DND-41 (cell line): ENCODE results near the gene SHC4.

ENCODE experiments used
- ATAC-seq: fragments of 200-7000 bp; cut with Tn5 transposase; 3 replicates; pipeline ENCODE4 v1.9.1; 2021; ENCODE audit warnings: low read depth; ENCODE audit not compliant: insufficient read depth
- DNase-seq: peaks from one replicate; pipeline ENCODE4 v3.0.0-alpha.2; 2020
- H2AFZ ChIP-seq: 2 replicates; pipeline ENCODE4 v1.6.0; 2012; ENCODE audit warnings: low read depth, low read length
- H3K27ac ChIP-seq: 2 replicates; pipeline ENCODE4 v1.5.1; 2012; ENCODE audit warnings: low read length, inconsistent platforms
- H3K27me3 ChIP-seq: fragments of 200-600 bp; sonication (generic); 2 replicates; pipeline ENCODE4 v1.6.0; 2012; ENCODE audit warnings: low read length, mild to moderate bottlenecking, inconsistent platforms; ENCODE audit not compliant: insufficient read depth, poor library complexity
- H3K36me3 ChIP-seq: 2 replicates; pipeline ENCODE4 v1.5.1; 2012; ENCODE audit warnings: low read length, inconsistent platforms; ENCODE audit not compliant: insufficient read depth
- H3K4me1 ChIP-seq: 2 replicates; pipeline ENCODE4 v1.5.1; 2012; ENCODE audit warnings: mild to moderate bottlenecking, low read length; ENCODE audit not compliant: insufficient read depth
- H3K4me2 ChIP-seq: 2 replicates; pipeline ENCODE4 v1.6.0; 2012; ENCODE audit warnings: mild to moderate bottlenecking, moderate library complexity, low read length, inconsistent platforms; ENCODE audit not compliant: insufficient read depth
- H3K4me3 ChIP-seq, 2 experiments: fragments of 200-600 bp in 1 of 2; shearing (Covaris generic) in 1 of 2; 2 replicates each; pipeline ENCODE4 v1.5.1; 2012 to 2016; ENCODE audit warnings: inconsistent platforms in 2 of 2, low read length in 2 of 2, mild to moderate bottlenecking in 2 of 2, low read depth in 1 of 2, moderate library complexity in 1 of 2
- H3K79me2 ChIP-seq: 2 replicates; pipeline ENCODE4 v1.6.0; 2012; ENCODE audit warnings: low read length, inconsistent platforms; ENCODE audit not compliant: insufficient read depth
- H3K9ac ChIP-seq: 2 replicates; pipeline ENCODE4 v1.6.0; 2012; ENCODE audit warnings: low read depth, mild to moderate bottlenecking, inconsistent platforms, low read length, moderate library complexity
- H3K9me3 ChIP-seq: 2 replicates; pipeline ENCODE4 v1.5.1; 2012; ENCODE audit warnings: low read length, moderate library complexity, mild to moderate bottlenecking, inconsistent platforms; ENCODE audit not compliant: insufficient read depth, severe bottlenecking
- H4K20me1 ChIP-seq: 2 replicates; pipeline ENCODE4 v1.6.0; 2012; ENCODE audit warnings: low read length; ENCODE audit not compliant: insufficient read depth
- CTCF ChIP-seq: IDR thresholded peaks from 2 replicates; pipeline ENCODE4 v1.5.1; 2012; ENCODE audit warnings: borderline replicate concordance, low read length, moderate library complexity, mild to moderate bottlenecking; ENCODE audit not compliant: poor library complexity, severe bottlenecking; ENCODE audit errors: extremely low read depth
- EZH2 ChIP-seq: IDR thresholded peaks from 3 replicates; pipeline ENCODE4 v1.6.1; 2012; ENCODE audit warnings: borderline replicate concordance, low read depth, mild to moderate bottlenecking, moderate library complexity, low read length, inconsistent platforms; ENCODE audit not compliant: severe bottlenecking

The SHC4 gene

GRCh38 chr15:48936666-48937065 lies 27.1 kb downstream of the SHC4 start:
- no peak for ATAC-seq
- Histone ChIP-seq H3K27me3 (no peaks in the 10 kb centered on the region), H3K9ac (no peak overlapping the region), H2AFZ (no peak overlapping the region), H3K4me1 (no peaks in the 10 kb centered on the region), H3K9me3 (no peaks in the 10 kb centered on the region), H4K20me1 (no peaks in the 10 kb centered on the region), H3K36me3 (no peaks in the 10 kb centered on the region), H3K4me3 (no peak overlapping the region), H3K79me2 (no peaks in the 10 kb centered on the region), H3K27ac (no peak overlapping the region), H3K4me2 (no peak overlapping the region)
- no peak for TF ChIP-seq EZH2
- no peak for TF ChIP-seq CTCF
- no peak for DNase-seq

GRCh38 chr15:48935236-48935635 lies 28.5 kb downstream of the SHC4 start:
- Histone ChIP-seq H4K20me1 (no peaks in the 10 kb centered on the region), H3K9me3 (no peaks in the 10 kb centered on the region), H2AFZ (no peak overlapping the region), H3K9ac (no peak overlapping the region), H3K36me3 (no peaks in the 10 kb centered on the region), H3K27ac (no peak overlapping the region), H3K4me1 (no peaks in the 10 kb centered on the region), H3K79me2 (no peaks in the 10 kb centered on the region), H3K27me3 (no peaks in the 10 kb centered on the region), H3K4me2 (no peak overlapping the region), H3K4me3 (no peak overlapping the region)
- DNase-seq (no peak), ATAC-seq (no peak)
- TF ChIP-seq CTCF (no peak), EZH2 (no peak)

- ATAC-seq (no peak), DNase-seq (no peak)
- H4K20me1 ChIP-seq: no peaks in the 10 kb centered on the region
- no peak overlapping the region for H3K4me3 ChIP-seq
- TF ChIP-seq EZH2 (no peak), CTCF (no peak)
- H3K9ac ChIP-seq: no peak overlapping the region
- H3K4me1 ChIP-seq: no peaks in the 10 kb centered on the region
- no peak overlapping the region for H2AFZ ChIP-seq
- no peaks in the 10 kb centered on the region for H3K9me3 ChIP-seq
- no peaks in the 10 kb centered on the region for H3K36me3 ChIP-seq
- no peaks in the 10 kb centered on the region for H3K79me2 ChIP-seq
- no peak overlapping the region for H3K4me2 ChIP-seq
- H3K27me3 ChIP-seq: no peaks in the 10 kb centered on the region
- H3K27ac ChIP-seq: no peak overlapping the region
Observed at GRCh38 chr15:48930735-48931134, 33.0 kb downstream of the SHC4 start.

- DNase-seq: no peak
- H3K27ac ChIP-seq: no peak overlapping the region
- H3K9ac ChIP-seq: no peak overlapping the region
- no peaks in the 10 kb centered on the region for H3K36me3 ChIP-seq
- no peaks in the 10 kb centered on the region for H3K27me3 ChIP-seq
- no peak for ATAC-seq
- H3K4me3 ChIP-seq: no peak overlapping the region
- H2AFZ ChIP-seq: no peak overlapping the region
- no peaks in the 10 kb centered on the region for H3K79me2 ChIP-seq
- H3K4me2 ChIP-seq: no peak overlapping the region
- no peak for TF ChIP-seq CTCF
- no peak for TF ChIP-seq EZH2
- no peaks in the 10 kb centered on the region; the same call in 1 of the 2 replicates for H3K4me1 ChIP-seq
- H3K9me3 ChIP-seq: no peaks in the 10 kb centered on the region
- no peaks in the 10 kb centered on the region for H4K20me1 ChIP-seq
Observed at GRCh38 chr15:48929661-48930060, 34.1 kb downstream of the SHC4 start.
